Measurements from ENCODE around the gene KLHL26.

KLHL26 gene

GRCh38 chr19:18608102-18608804 lies 28.6 kb upstream of the KLHL26 start:
- Mint-ChIP-seq H3K36me3 (no peaks in the 10 kb centered on the region), H3K4me1 (peaks cover 35% of the 10 kb centered on the region), H3K4me3 (peak overlapping the region; percentile 27), H3K9me3 (no peaks in the 10 kb centered on the region), H3K27ac (no peak overlapping the region)
- no peak for DNase-seq (ENCODE audit: low spot score in 2 of 2)
- no peak for ATAC-seq

GRCh38 chr19:18608805-18609716 lies 27.8 kb upstream of the KLHL26 start:
- no peak overlapping the region for H3K27ac Mint-ChIP-seq
- H3K36me3 Mint-ChIP-seq: no peaks in the 10 kb centered on the region
- ATAC-seq (no peak), DNase-seq (ENCODE audit: low spot score in 2 of 2) (no peak)
- no peak overlapping the region for H3K4me3 Mint-ChIP-seq
- peaks cover 38% of the 10 kb centered on the region for H3K4me1 Mint-ChIP-seq
- H3K9me3 Mint-ChIP-seq: no peaks in the 10 kb centered on the region

GRCh38 chr19:18609717-18610051 lies 27.1 kb upstream of the KLHL26 start:
- Mint-ChIP-seq H3K36me3 (no peaks in the 10 kb centered on the region), H3K4me1 (peaks cover 38% of the 10 kb centered on the region), H3K27ac (no peak overlapping the region), H3K4me3 (no peak overlapping the region), H3K9me3 (no peaks in the 10 kb centered on the region)
- DNase-seq (ENCODE audit: low spot score in 2 of 2) (no peak), ATAC-seq (no peak)

- peaks cover 36% of the 10 kb centered on the region for H3K4me1 Mint-ChIP-seq
- DNase-seq (ENCODE audit: low spot score in 2 of 2) (no peak), ATAC-seq (no peak)
- no peak overlapping the region for H3K4me3 Mint-ChIP-seq
- no peaks in the 10 kb centered on the region for H3K36me3 Mint-ChIP-seq
- no peak overlapping the region for H3K27ac Mint-ChIP-seq
- H3K9me3 Mint-ChIP-seq: no peaks in the 10 kb centered on the region
Observed at GRCh38 chr19:18610245-18610555, 26.6 kb upstream of the KLHL26 start.

GRCh38 chr19:18610556-18611326 lies 26.1 kb upstream of the KLHL26 start:
- ATAC-seq (no peak), DNase-seq (ENCODE audit: low spot score in 2 of 2) (no peak)
- Mint-ChIP-seq H3K36me3 (no peaks in the 10 kb centered on the region), H3K4me3 (peak overlapping the region; percentile 19), H3K4me1 (peaks cover 32% of the 10 kb centered on the region), H3K27ac (no peak overlapping the region), H3K9me3 (no peaks in the 10 kb centered on the region)

GRCh38 chr19:18611327-18612050 lies 25.3 kb upstream of the KLHL26 start:
- peaks cover 32% of the 10 kb centered on the region for H3K4me1 Mint-ChIP-seq
- H3K4me3 Mint-ChIP-seq: peak overlapping the region; percentile 62
- no peak for ATAC-seq
- H3K27ac Mint-ChIP-seq: no peak overlapping the region
- no peaks in the 10 kb centered on the region for H3K36me3 Mint-ChIP-seq
- no peak for DNase-seq (ENCODE audit: low spot score in 2 of 2)
- H3K9me3 Mint-ChIP-seq: no peaks in the 10 kb centered on the region

- Mint-ChIP-seq H3K4me1 (peaks cover 32% of the 10 kb centered on the region), H3K27ac (no peak overlapping the region), H3K9me3 (no peaks in the 10 kb centered on the region), H3K36me3 (no peaks in the 10 kb centered on the region), H3K4me3 (peak overlapping the region; percentile 62)
- ATAC-seq (no peak), DNase-seq (ENCODE audit: low spot score in 2 of 2) (no peak)
Observed at GRCh38 chr19:18612051-18612771, 24.6 kb upstream of the KLHL26 start.

- no peak for DNase-seq (ENCODE audit: low spot score in 2 of 2)
- peak within 1 kb of the TSS; percentile 62 for H3K4me3 Mint-ChIP-seq
- no peaks in the 10 kb centered on the region for H3K36me3 Mint-ChIP-seq
- no peak within 1 kb of the TSS for H3K27ac Mint-ChIP-seq
- peaks cover 25% of the 10 kb centered on the region for H3K4me1 Mint-ChIP-seq
- peak; percentile 29 for ATAC-seq
- H3K9me3 Mint-ChIP-seq: no peaks in the 10 kb centered on the region
Observed at GRCh38 chr19:18612772-18613588, 23.8 kb upstream of the KLHL26 start, which contains the start of gene TMEM59L. Gene TMEM59L (plus strand): TSS chr19:18612870. CDS start chr19:18612959, 89 bp downstream.

GRCh38 chr19:18613589-18614234 lies 23.1 kb upstream of the KLHL26 start:
- H3K4me3 Mint-ChIP-seq: peak overlapping the region; percentile 62
- peaks cover 25% of the 10 kb centered on the region for H3K4me1 Mint-ChIP-seq
- H3K9me3 Mint-ChIP-seq: no peaks in the 10 kb centered on the region
- no peak overlapping the region for H3K27ac Mint-ChIP-seq
- ATAC-seq (no peak), DNase-seq (ENCODE audit: low spot score in 2 of 2) (no peak)
- no peaks in the 10 kb centered on the region for H3K36me3 Mint-ChIP-seq

GRCh38 chr19:18616023-18616422 lies 20.8 kb upstream of the KLHL26 start:
- Mint-ChIP-seq H3K4me1 (peaks cover 22% of the 10 kb centered on the region), H3K4me3 (no peak overlapping the region), H3K9me3 (no peaks in the 10 kb centered on the region), H3K27ac (no peak overlapping the region), H3K36me3 (no peaks in the 10 kb centered on the region)
- DNase-seq (ENCODE audit: low spot score in 2 of 2) (no peak), ATAC-seq (no peak)

GRCh38 chr19:18617562-18617961 lies 19.3 kb upstream of the KLHL26 start:
- Mint-ChIP-seq H3K4me3 (no peak overlapping the region), H3K9me3 (no peaks in the 10 kb centered on the region), H3K36me3 (no peaks in the 10 kb centered on the region), H3K4me1 (peaks cover 9% of the 10 kb centered on the region), H3K27ac (no peak overlapping the region)
- DNase-seq (ENCODE audit: low spot score in 2 of 2) (no peak), ATAC-seq (no peak)

GRCh38 chr19:18618236-18618635 lies 18.6 kb upstream of the KLHL26 start:
- H3K27ac Mint-ChIP-seq: no peak overlapping the region
- ATAC-seq (no peak), DNase-seq (ENCODE audit: low spot score in 2 of 2) (no peak)
- peaks cover 6% of the 10 kb centered on the region for H3K4me1 Mint-ChIP-seq
- no peaks in the 10 kb centered on the region for H3K36me3 Mint-ChIP-seq
- no peaks in the 10 kb centered on the region for H3K9me3 Mint-ChIP-seq
- no peak overlapping the region for H3K4me3 Mint-ChIP-seq

GRCh38 chr19:18620311-18620710 lies 16.5 kb upstream of the KLHL26 start:
- Mint-ChIP-seq H3K4me3 (no peak overlapping the region), H3K27ac (no peak overlapping the region), H3K9me3 (no peaks in the 10 kb centered on the region), H3K36me3 (no peaks in the 10 kb centered on the region), H3K4me1 (no peaks in the 10 kb centered on the region)
- ATAC-seq (no peak), DNase-seq (ENCODE audit: low spot score in 2 of 2) (no peak)

Data from stimulated activated effector memory CD8-positive, alpha-beta T cell treated with anti-CD3 and anti-CD28 coated beads, Interleukin-12 subunit alpha, Interleukin-12 subunit beta, amount 100 ng/mL, for 72 hours (primary cell).